ENCODE measurements around the gene MKX. TPM values are rescaled to one million over a fixed set of nuclear protein-coding genes. Genes with fewer than 3 reads are reported as not detected.

MKX gene
- total RNA-seq, 4 donors from 2014 or later: 0.54 to 3.6 (median 0.90) TPM

- Histone ChIP-seq H3K4me3 (replicated peaks in 1 of 3) (no peak overlapping the region), H3K4me1 (no peaks in the 10 kb centered on the region), H3K27me3 (no peaks in the 10 kb centered on the region), H3K9me3 (no peaks in the 10 kb centered on the region), H3K27ac (no peak overlapping the region), H3K36me3 (no peaks in the 10 kb centered on the region)
- intact Hi-C loops (cut with DNase I): no loop called here
- WGBS, 2 donors: 81 to 84% methylated on average over 3 of the region's 3 CpGs
- DNase-seq: no peak
- TF ChIP-seq POLR2A (IDR thresholded peaks at IDR 0.05): no peak
- no peak for TF ChIP-seq CTCF (IDR thresholded peaks at IDR 0.05)
Measured at GRCh38 chr10:27717861-27718260, 27.8 kb downstream of the MKX start.

DNA sequence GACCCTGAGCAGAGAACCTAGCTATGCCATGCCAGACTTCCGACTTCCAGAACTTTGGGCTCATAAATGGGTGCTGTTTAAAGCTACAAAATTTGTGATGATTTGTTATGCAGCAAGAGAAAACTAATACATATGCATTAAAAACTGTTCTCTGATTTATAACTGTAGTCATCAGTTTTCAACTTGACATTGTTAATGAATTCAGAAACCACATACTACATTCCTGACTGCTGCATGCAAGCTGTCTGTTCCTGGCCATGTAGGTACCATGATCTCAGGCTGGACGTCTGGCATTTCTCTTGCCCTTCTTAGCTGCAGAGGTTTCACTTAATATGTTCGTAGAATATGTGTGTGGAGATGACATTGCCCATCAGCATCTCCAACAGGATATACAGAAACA lies 28.4 kb downstream of the MKX start:
- Histone ChIP-seq H3K9me3 (no peaks in the 10 kb centered on the region), H3K36me3 (no peaks in the 10 kb centered on the region), H3K27me3 (no peaks in the 10 kb centered on the region), H3K27ac (no peak overlapping the region), H3K4me1 (no peaks in the 10 kb centered on the region), H3K4me3 (replicated peaks in 1 of 3) (no peak overlapping the region)
- TF ChIP-seq POLR2A (IDR thresholded peaks at IDR 0.05): no peak
- no peak for TF ChIP-seq CTCF (IDR thresholded peaks at IDR 0.05)
- WGBS, 2 donors: 89 to 94% methylated on average over 3 of the region's 3 CpGs
- DNase-seq: no peak
- intact Hi-C loops (cut with DNase I): no loop called here

- Histone ChIP-seq H3K36me3 (no peaks in the 10 kb centered on the region), H3K4me3 (replicated peaks in 1 of 3) (no peak overlapping the region), H3K27ac (no peak overlapping the region), H3K4me1 (no peaks in the 10 kb centered on the region), H3K9me3 (no peaks in the 10 kb centered on the region), H3K27me3 (no peaks in the 10 kb centered on the region)
- 74 to 94% methylated on average over 5 of the region's 5 CpGs for WGBS, 2 donors
- no peak for DNase-seq
- intact Hi-C loops (cut with DNase I): no loop called here
- TF ChIP-seq CTCF (IDR thresholded peaks at IDR 0.05) (no peak), POLR2A (IDR thresholded peaks at IDR 0.05) (no peak)
Measured at GRCh38 chr10:27716521-27716920, 29.1 kb downstream of the MKX start.

GRCh38 chr10:27715505-27715904 lies 30.1 kb downstream of the MKX start:
- Histone ChIP-seq H3K9me3 (no peaks in the 10 kb centered on the region), H3K27ac (no peak overlapping the region), H3K4me1 (no peaks in the 10 kb centered on the region), H3K4me3 (replicated peaks in 1 of 3) (no peak overlapping the region), H3K27me3 (no peaks in the 10 kb centered on the region), H3K36me3 (no peaks in the 10 kb centered on the region)
- no peak for TF ChIP-seq POLR2A (IDR thresholded peaks at IDR 0.05)
- no peak for TF ChIP-seq CTCF (IDR thresholded peaks at IDR 0.05)
- intact Hi-C loops (cut with DNase I): no loop called here
- WGBS, 2 donors: 76 to 89% methylated on average over 3 of the region's 3 CpGs
- no peak for DNase-seq

DNA sequence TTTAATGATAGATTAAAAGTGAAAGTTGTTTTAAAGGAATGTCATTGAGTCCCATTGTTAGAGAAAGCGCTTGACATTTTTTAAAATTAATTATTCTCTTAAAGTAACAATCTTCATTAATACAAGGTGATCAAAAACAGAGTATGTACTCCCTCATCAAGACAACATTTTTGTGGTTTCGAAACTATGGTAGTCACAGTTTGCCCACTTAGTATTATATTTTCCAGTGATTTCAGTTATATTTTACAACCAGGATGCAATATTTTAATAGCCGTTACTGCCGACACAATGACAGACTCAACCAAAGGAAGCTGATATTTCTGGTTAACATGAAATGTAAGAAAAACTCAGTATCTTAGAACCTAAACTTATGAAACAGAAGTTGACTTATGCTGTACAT lies 31.3 kb downstream of the MKX start:
- Histone ChIP-seq H3K27ac (no peak overlapping the region), H3K27me3 (no peaks in the 10 kb centered on the region), H3K4me1 (no peaks in the 10 kb centered on the region), H3K4me3 (replicated peaks in 1 of 3) (no peak overlapping the region), H3K9me3 (no peaks in the 10 kb centered on the region), H3K36me3 (no peaks in the 10 kb centered on the region)
- intact Hi-C loops (cut with DNase I): no loop called here
- DNase-seq: no peak
- WGBS, 2 donors: 58 to 84% methylated on average over 4 of the region's 4 CpGs
- TF ChIP-seq CTCF (IDR thresholded peaks at IDR 0.05) (no peak), POLR2A (IDR thresholded peaks at IDR 0.05) (no peak)

Measured in thyroid gland (tissue), 4 donors.